HG02642 (cell line): Measurements from ENCODE around the gene NIPAL3.
"Not testable (repeated sequence)": the region's sequence is repeated elsewhere in the genome, so short reads cannot be mapped to it uniquely, and the experiment has no call there.

Experiments used
- ATAC-seq: cut with Tn5 transposase; IDR thresholded peaks from one replicate; pipeline ENCODE4 v1.9.1; 2021; ENCODE audit warnings: mild to moderate bottlenecking; ENCODE audit not compliant: unreplicated experiment, poor library complexity

Gene NIPAL3

DNA sequence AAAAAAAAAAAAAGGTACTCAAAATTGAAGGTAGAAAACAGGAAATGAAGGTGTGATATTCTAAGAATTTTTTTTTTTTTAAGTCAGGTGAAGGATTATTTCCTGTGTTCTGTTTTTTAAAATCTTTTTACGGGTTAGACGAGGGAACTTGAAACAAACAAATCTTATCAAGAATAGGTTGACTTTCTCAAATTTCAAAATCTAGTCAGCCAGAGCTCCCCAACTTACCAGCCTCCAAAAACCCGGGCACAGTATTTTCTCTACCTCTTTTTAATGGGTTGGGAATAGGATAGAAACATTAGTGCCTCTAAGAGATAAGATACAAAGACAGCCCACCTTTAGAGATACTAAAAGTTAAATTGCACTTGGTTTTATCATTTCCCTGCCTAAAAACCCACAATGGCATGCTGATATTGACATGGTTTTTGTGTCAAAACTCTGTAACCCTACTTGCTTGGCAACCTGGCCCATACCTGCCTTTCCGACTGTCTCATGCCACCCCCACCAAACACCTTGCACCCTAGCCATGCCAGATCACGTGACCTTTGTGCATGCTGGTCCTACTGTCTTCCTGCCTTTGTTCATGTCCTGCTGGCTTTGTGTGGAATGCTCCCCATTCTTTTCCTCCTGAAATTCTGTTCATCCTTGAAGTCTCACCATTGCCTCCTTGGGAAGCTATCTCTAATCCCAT is 91.2 kb downstream of the NIPAL3 start:
- ATAC-seq: no peak

DNA sequence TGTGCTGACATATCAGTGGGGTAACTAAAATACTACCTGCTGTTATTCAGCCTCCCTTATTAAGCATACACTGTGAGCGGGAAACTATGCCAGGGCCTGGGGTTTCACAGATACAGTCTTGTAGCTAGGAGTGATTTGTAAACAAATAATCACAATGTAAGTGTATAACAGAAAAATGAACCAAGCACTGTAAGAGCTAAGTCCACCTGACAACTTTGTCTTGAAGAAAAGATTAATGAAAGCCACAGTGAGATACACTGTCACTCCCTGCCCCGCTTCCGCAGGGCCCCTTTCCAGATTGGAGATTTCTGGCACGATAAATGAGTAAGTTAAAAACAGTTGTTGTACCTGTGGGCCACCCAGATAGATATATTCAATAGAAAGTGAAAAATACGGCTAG is 91.8 kb downstream of the NIPAL3 start:
- no peak for ATAC-seq

DNA sequence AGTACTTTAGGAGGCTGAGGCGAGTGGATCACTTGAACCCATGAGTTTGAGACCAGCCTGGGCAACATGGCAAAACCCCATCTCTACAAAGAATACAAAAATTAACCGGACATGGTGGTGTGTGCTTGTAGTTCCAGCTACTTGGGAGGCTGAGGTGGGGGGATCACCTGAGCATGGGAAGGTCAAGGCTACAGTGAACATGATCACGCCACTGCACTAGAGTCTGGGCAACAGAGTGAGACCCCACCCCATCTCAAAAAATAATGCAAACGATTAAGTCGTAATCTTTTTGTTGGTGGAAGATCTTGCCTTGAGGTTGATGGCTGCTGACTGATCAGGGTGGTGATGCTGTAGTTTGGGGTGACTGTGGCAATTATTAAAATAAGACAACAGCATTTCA is 93.3 kb downstream of the NIPAL3 start:
- no peak for ATAC-seq

DNA sequence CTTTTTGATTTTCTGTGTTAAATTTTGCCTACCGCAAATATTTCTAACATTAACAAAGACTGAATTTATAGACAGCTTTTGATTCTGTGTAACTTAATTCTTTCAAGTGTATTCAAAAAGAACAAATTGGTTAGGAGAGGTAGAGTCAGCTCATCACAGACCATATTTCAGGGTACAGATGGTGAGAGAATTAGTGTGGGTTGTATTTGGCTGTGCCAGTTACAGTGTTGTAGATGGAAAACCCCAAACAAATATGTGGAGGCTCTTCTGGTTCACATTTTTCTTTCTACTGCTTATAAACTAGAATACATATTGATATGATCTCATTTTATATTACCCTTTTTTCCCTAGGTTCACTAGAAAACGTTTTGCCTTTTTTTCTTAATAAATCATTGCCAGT is 98.1 kb downstream of the NIPAL3 start:
- no peak for ATAC-seq

DNA sequence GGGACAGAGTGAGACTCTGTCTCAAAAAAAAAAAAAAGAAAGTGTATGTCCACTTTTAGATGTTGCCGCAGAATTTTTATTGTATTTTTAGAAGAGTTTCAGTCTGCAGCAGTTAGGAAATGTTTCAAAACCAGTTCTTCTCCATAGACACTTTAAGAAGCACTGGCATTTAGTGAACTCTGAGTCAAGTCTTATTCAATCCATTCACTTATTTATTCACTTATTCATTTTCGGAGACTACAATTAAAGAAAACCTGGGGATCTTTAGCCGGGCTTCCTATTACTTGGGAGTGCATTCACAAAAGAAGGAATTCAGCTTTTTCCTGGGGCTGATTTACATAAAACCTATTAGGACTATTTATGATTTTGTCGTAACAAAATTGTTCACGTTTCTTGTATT is 99.3 kb downstream of the NIPAL3 start:
- ATAC-seq: no peak

DNA sequence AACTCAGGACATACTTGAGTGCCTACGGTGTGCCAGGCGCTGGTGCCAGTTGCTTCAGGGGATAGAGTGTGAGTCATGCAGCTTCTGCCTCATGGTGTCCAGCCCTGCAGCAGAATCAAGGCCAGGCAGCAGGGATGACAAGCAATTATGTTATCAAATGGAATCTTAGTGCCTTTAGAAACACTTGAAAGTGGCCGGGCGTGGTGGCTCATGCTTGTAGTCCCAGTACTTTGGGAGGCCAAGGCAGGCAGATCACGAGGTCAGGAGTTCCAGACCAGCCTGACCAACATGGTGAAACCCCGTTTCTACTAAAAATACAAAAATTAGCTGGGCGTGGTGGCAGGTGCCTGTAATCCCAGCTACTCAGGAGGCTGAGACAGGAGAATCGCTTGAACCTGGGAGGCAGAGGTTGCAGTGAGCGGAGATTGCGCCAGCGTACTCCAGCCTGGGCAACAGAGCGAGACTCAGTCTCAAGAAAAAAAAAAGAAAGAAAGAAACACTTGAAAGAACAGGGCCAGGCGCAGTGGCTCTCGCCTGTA is 100.1 kb downstream of the NIPAL3 start:
- not testable (repeated sequence) for ATAC-seq

DNA sequence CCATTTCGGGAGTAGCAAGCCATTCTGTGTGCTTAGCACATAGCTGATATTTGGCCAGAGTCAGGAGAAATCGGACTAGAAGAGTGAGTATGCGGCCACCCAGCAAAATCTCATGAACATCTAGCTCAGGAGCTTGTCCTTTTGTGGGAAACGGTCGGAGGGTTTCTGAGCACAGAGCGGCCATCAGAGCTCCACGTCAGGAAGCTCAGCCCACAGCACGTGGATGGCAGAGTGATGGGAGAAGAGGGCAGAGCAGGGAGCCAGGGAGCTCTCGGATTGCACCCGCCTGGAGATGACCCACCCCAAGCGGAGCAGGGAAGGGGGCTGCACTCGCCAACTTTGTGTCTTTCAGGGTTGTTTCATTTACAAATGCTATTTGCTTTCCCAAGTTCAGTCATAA is 100.9 kb downstream of the NIPAL3 start:
- no peak for ATAC-seq

DNA sequence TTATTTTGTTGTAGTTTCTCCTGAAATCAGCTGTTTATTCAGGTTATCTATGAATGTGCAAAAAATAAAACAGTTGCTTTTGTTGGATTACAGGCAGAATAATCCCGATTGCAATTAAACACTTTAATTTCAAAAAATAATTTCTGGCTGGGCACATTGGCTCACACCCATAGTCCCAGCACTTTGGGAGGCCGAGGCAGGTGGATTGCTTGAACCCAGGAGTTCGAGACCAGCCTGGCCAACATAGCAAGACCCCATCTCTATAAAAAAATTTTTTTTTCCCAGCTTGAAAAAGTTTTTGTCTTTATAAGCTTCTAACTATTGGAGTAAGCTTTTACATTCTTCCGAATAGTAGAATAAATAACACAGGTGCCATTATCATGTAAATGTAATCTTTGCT is 102.3 kb downstream of the NIPAL3 start:
- ATAC-seq: no peak

DNA sequence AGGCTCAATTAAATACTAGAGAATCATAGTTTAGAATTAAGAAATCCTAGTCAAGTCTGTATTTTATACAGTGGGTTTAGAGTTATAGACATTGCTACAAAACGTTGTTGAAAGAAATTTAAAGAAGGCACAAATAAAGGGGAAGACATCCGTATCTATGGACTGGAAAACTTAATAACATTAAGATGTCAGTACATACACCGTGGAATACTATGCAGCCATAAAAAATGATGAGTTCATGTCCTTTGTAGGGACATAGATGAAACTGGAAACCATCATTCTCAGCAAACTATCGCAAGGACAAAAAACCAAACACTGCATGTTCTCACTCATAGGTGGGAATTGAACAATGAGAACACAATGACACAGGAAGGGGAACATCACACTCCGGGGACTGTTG is 104.7 kb downstream of the NIPAL3 start:
- ATAC-seq: not testable (repeated sequence)
